ENCODE results near the gene CDKL4. TPM values are rescaled to one million over a fixed set of nuclear protein-coding genes. Genes with fewer than 3 reads are reported as not detected.

CDKL4 gene
- total and polyA plus RNA-seq, 8 donors: 0.14 to 0.79 (median 0.25) TPM; not detected in 1

Other genes starting within 250 kb of the CDKL4 start
- 10 to 100 TPM in 4 of 6 donors, 1 to 10 TPM in 2; 7.9 to 22.6 (median 11.9) TPM for gene SOS1, start 122.9 kb downstream of the CDKL4 start, total RNA-seq
- 1 to 10 TPM; 3.2 to 8.0 TPM for gene SOS1, start 122.9 kb downstream of the CDKL4 start, polyA plus RNA-seq
- 10 to 100 TPM; 12.5 to 23.1 (median 18.5) TPM for gene MAP4K3, start 193.3 kb upstream of the CDKL4 start, total RNA-seq
- gene MAP4K3, start 193.3 kb upstream of the CDKL4 start, polyA plus RNA-seq: 10 to 100 TPM in 1 of 2 donors, 1 to 10 TPM in 1; 8.2 to 13.3 TPM

Data from pancreas (tissue), 8 donors.